Progenitor cell of endocrine pancreas (in vitro differentiated cells): Measurements from ENCODE around the gene PDE11A. TPM values are rescaled to one million over a fixed set of nuclear protein-coding genes. Genes with fewer than 3 reads are reported as not detected.

ENCODE experiments used
- DNase-seq: peaks from one replicate; pipeline ENCODE4 v3.0.0; 2021; ENCODE audit warnings: low spot score; ENCODE audit not compliant: unreplicated experiment
- H3K27ac Mint-ChIP-seq: 2 replicates; pipeline ENCODE4 v1.8.0; 2021; ENCODE audit warnings: mild to moderate bottlenecking, moderate library complexity, mixed read lengths
- H3K27me3 Mint-ChIP-seq: 2 replicates; pipeline ENCODE4 v1.8.0; 2021; ENCODE audit warnings: mixed read lengths
- H3K36me3 Mint-ChIP-seq: 2 replicates; pipeline ENCODE4 v1.8.0; 2022; ENCODE audit warnings: mixed read lengths; ENCODE audit not compliant: insufficient read depth
- H3K4me1 Mint-ChIP-seq: 2 replicates; pipeline ENCODE4 v1.8.0; 2021; ENCODE audit warnings: low read depth, mixed read lengths
- H3K4me3 Mint-ChIP-seq: 2 replicates; pipeline ENCODE4 v1.8.0; 2021; ENCODE audit warnings: low read depth, mild to moderate bottlenecking, moderate library complexity, mixed read lengths
- H3K9me3 Mint-ChIP-seq: 2 replicates; pipeline ENCODE4 v1.8.0; 2021; ENCODE audit warnings: low read depth, mixed read lengths
- total RNA-seq: library from RNA; stranded (reverse); gene quantifications from 2 replicates; pipeline ENCODE4 v1.2.1, GENCODE V29; 2021
- TF ChIP-seq, protein P1 (sequence below): fragments of 200-600 bp; sonication (generic); IDR thresholded peaks from one replicate; pipeline ENCODE4 v1.5.0; 2021; ENCODE audit warnings: antibody characterized with exemption, mild to moderate bottlenecking; ENCODE audit not compliant: unreplicated experiment

Gene PDE11A
- total RNA-seq, 1 donor from 2014 or later, result 54.8 TPM

DNA sequence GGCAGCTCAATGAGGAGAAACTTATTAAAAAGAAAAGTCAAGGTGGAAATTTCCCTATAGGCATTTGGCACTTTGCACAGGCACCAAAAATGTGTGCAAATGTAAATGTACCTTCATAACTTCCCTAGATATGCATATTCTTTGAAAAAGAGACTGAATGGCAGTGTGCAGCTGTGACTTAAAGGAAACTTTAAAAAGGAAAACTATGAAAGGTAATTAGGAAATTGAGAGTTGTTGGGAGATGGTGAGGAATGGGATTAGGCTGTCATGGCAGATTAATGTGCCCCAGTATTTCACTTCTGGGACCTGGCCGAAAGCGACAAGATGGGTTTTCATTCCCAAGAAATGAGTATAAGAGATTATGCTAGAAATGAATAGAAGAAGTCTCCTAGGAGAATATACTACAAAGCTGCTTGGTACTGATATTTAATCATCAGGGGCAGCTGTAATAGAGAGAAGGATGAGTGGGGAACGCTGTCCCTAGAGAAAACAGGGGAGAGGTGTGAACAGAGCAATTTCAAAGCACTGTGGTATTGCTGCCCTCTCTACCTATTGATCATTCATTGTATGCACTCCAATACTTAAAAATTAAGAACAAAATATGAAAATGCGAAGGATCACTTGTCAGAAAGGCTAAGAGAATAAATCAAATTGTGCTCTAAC is 366.9 kb downstream of the PDE11A start:
- TF ChIP-seq, protein P1, sequence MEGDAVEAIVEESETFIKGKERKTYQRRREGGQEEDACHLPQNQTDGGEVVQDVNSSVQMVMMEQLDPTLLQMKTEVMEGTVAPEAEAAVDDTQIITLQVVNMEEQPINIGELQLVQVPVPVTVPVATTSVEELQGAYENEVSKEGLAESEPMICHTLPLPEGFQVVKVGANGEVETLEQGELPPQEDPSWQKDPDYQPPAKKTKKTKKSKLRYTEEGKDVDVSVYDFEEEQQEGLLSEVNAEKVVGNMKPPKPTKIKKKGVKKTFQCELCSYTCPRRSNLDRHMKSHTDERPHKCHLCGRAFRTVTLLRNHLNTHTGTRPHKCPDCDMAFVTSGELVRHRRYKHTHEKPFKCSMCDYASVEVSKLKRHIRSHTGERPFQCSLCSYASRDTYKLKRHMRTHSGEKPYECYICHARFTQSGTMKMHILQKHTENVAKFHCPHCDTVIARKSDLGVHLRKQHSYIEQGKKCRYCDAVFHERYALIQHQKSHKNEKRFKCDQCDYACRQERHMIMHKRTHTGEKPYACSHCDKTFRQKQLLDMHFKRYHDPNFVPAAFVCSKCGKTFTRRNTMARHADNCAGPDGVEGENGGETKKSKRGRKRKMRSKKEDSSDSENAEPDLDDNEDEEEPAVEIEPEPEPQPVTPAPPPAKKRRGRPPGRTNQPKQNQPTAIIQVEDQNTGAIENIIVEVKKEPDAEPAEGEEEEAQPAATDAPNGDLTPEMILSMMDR, result no peak
- no peak overlapping the region for H3K4me3 Mint-ChIP-seq
- no peak for DNase-seq
- peaks cover 16% of the 10 kb centered on the region for H3K36me3 Mint-ChIP-seq
- no peaks in the 10 kb centered on the region for H3K9me3 Mint-ChIP-seq
- peak overlapping the region; percentile 8 for H3K27ac Mint-ChIP-seq
- no peaks in the 10 kb centered on the region for H3K27me3 Mint-ChIP-seq
- H3K4me1 Mint-ChIP-seq, result no peaks in the 10 kb centered on the region

DNA sequence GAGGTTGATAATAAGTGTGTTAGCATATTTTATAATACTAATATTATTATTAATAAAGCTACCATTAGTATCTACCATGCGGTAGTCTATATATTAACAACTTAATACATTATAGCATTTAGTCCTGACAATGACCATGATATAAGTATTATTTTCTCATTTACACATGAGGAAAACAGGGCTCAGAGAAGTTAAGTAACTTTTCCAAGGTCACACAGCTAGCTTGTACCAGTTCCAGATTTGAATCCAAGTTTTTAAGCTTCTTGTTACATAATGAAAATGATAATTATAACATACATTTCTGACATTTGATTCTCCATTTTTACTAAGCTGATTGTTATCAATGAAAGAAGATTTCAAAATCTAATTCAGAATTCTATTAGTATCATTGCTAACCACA is 369.4 kb downstream of the PDE11A start:
- no peaks in the 10 kb centered on the region for H3K27me3 Mint-ChIP-seq
- H3K9me3 Mint-ChIP-seq, result no peaks in the 10 kb centered on the region
- DNase-seq, result no peak
- H3K27ac Mint-ChIP-seq, result no peak overlapping the region
- H3K36me3 Mint-ChIP-seq, result peaks cover 28% of the 10 kb centered on the region
- TF ChIP-seq, protein P1, result no peak
- H3K4me1 Mint-ChIP-seq, result no peaks in the 10 kb centered on the region
- H3K4me3 Mint-ChIP-seq, result no peak overlapping the region

DNA sequence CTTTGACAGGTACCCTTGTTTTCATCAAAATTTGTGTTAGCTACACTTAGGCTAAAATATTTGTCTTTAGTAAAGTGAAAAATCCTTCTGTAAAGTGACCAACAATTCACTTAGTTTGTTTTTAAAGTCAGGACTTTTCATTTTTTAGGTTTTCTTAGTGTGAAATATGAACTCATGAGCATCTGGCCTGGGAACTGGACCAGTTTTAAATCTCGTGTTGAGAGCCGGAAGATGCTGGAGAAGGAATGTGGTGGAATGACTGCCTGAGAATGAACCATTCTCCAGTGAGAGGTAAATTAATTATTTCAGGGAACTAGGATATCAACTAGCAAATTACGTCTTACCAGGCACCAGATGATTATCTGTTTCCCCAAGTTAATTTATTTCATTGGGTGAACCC is 374.3 kb downstream of the PDE11A start:
- Mint-ChIP-seq H3K27ac (no peak overlapping the region), H3K4me1 (peaks cover 30% of the 10 kb centered on the region), H3K9me3 (no peaks in the 10 kb centered on the region), H3K27me3 (no peaks in the 10 kb centered on the region), H3K4me3 (no peak overlapping the region), H3K36me3 (peaks cover 31% of the 10 kb centered on the region)
- TF ChIP-seq, protein P1, result no peak
- no peak for DNase-seq

DNA sequence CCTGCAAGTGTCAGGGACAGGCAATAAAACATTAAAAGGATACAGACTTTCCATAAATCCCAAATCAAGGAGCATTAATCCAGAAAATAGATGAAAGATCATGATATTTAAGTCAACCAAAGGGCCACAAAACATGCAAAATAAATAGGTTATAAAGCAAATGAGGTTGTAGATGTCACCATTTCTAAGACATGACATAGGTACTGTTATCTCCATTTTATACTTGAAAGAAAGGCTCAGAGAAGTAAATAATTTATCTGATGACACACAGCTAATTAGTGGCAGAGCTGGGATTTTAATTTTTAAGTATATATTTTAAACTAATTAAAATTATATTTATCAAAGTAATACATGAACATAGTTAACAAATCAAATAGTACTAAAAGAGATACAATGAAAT is 378.2 kb downstream of the PDE11A start:
- TF ChIP-seq, protein P1, result no peak
- no peaks in the 10 kb centered on the region for H3K27me3 Mint-ChIP-seq
- H3K4me1 Mint-ChIP-seq, result peaks cover 59% of the 10 kb centered on the region
- DNase-seq, result no peak
- peak overlapping the region; percentile 25 for H3K4me3 Mint-ChIP-seq
- H3K36me3 Mint-ChIP-seq, result peaks cover 23% of the 10 kb centered on the region
- H3K9me3 Mint-ChIP-seq, result no peaks in the 10 kb centered on the region
- peak overlapping the region; percentile 33 for H3K27ac Mint-ChIP-seq

DNA sequence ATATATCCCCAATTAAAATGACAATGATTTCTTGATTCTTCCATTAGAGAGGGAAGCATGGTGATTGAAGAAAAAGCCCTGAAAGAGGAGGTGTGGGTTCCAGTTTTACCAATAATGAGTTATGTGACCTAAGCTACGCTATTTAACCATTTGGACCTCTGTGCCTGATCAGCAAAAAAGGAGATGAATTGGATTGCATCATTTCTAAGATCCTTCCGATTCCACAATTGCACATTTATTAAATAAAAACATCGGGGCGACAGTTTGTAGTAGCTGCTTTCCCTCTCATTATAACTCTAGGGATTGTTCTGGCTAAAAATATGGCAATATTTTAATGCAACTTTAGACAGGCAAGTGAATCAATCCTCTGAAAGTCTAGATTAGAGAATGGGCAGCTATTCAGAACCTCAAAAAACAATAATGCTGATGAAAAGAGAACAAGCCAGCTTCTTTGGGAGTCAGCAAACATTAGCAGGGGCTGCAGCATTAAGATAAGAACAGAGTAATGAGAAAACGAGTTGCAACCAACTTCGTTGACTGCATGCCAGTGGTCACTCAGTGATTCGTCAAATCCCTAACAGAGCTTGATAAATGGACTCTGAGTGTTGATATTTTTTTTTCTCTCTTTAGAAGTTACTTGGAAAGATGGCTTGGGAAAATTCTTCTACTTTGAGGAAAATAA is 378.8 kb downstream of the PDE11A start:
- H3K36me3 Mint-ChIP-seq, result peaks cover 21% of the 10 kb centered on the region
- H3K27me3 Mint-ChIP-seq, result no peaks in the 10 kb centered on the region
- peak overlapping the region; percentile 33 for H3K27ac Mint-ChIP-seq
- TF ChIP-seq, protein P1, result no peak
- H3K9me3 Mint-ChIP-seq, result no peaks in the 10 kb centered on the region
- DNase-seq, result no peak
- peak overlapping the region; percentile 25 for H3K4me3 Mint-ChIP-seq
- H3K4me1 Mint-ChIP-seq, result peaks cover 59% of the 10 kb centered on the region
